NCI-H510A treated with DMSO at 0.1 percent for 48 hours (cell line): Measurements from ENCODE around the gene SLC30A5.
"Not testable (repeated sequence)": the region's sequence is repeated elsewhere in the genome, so short reads cannot be mapped to it uniquely, and the experiment has no call there.

Source experiments
- DNase-seq: peaks from one replicate; lab custom pipeline; 2025; lab: John Stamatoyannopoulos, UW

The SLC30A5 gene

GRCh38 chr5:69105996-69106906, 12.4 kb downstream of the SLC30A5 start:
- DNase-seq = no peak

DNA sequence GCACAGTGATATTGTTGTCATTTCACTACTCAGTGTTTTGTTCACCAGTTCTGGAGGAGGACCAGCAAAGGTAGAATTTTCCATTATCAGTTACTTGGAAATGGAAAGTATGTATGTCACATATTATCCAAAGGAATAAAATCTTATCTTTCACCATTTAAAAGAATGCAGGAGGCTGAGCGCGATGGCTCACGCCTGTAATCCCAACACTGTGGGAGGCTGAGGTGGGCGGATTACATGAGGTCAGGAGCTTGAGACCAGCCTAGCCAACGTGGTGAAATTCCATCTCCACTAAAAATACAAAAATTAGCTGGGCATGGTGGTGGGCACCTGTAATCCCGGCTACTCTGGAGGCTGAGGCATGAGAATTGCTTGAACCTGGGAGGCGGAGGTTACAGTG, 14.6 kb downstream of the SLC30A5 start:
- not testable (repeated sequence) for DNase-seq

GRCh38 chr5:69113851-69114250, 20.0 kb downstream of the SLC30A5 start:
- DNase-seq = no peak

- no peak for DNase-seq
These were observed 21.7 kb downstream of the SLC30A5 start for GRCh38 chr5:69115526-69115925.

DNA sequence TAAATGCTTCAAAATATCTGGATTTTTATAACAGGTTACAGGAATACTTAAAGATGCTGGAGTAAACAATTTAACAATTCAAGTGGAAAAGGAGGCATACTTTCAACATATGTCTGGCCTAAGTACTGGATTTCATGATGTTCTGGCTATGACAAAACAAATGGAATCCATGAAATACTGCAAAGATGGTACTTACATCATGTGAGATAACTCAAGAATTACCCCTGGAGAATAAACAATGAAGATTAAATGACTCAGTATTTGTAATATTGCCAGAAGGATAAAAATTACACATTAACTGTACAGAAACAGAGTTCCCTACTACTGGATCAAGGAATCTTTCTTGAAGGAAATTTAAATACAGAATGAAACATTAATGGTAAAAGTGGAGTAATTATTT, 35.6 kb downstream of the SLC30A5 start:
- DNase-seq = no peak

DNA sequence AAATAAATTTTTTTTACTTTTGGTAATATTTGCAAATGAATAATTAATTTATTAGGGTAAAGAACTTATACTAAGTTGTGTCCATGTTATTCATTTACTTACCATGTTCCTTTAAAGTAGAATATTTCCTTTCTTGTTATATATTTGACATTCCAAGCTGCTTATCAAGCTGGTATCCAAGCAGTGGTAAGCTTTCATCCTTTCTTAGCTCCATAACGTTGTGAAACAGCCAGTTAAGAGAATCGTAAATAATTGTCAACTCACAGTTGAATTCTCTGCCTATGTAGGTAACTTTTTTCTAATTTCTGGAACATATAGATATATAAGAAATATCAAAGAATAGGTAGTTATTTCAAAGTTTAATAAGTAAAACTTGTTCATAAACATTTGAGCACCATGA, 36.4 kb downstream of the SLC30A5 start:
- DNase-seq = no peak

DNA sequence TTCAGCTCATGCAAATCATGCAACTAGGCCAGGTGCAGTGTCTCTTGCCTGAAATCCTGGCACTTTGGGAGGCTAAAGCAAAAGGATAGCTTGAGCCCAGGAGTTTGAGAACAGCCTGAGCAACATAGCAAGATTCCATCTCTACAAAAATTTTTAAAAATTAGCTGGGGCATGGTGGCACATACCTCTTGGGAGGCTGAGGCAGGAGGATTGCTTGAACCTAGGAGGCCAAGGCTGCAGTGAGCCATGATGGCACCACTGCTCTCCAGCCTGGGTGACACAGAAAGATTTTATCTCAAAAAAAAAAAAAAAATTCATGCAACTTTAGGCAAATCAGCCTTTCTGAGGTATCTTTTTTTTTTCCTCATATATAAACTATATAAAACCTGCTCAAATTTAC, 37.5 kb downstream of the SLC30A5 start:
- DNase-seq = no peak

GRCh38 chr5:69134126-69134525, 40.3 kb downstream of the SLC30A5 start:
- DNase-seq = no peak

GRCh38 chr5:69136293-69136692, 42.5 kb downstream of the SLC30A5 start:
- no peak for DNase-seq

DNA sequence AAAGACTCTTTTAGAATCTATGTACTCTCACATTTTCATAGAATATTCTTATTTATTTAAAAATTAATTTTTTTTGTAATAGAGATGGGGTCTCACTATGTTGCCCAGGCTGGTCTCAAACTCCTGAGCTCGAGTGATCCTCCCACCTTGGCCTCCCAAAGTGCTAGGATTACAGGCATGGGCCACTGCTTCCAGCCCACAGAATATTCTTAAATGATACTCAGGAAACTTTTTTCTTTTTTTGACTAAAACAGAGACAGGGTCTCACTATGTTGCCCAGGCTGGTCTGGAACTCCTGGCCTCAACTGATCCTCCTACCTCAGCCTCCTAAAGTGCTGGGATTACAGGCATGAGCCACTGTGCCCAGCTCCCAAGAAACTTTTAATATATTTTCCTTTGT, 43.4 kb downstream of the SLC30A5 start:
- DNase-seq = not testable (repeated sequence)

DNA sequence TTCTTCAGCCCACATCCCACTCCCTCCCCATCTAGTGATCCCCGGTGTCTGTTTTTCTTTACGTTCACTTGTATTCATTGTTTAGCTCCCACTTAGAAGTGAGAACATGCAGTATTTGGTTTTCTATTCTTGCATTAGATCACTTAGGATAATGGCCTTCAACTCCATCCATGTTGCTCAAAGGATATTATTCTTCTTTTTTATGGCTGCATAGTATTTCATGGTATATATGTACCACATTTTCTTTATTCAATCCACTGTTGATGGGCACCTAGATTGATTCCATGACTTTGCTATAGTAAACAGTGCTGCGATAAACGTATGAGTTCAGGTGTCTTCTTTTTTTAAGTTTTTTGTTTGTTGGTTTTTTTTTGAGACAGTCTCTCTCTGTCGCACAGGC, 44.0 kb downstream of the SLC30A5 start:
- DNase-seq = no peak

DNA sequence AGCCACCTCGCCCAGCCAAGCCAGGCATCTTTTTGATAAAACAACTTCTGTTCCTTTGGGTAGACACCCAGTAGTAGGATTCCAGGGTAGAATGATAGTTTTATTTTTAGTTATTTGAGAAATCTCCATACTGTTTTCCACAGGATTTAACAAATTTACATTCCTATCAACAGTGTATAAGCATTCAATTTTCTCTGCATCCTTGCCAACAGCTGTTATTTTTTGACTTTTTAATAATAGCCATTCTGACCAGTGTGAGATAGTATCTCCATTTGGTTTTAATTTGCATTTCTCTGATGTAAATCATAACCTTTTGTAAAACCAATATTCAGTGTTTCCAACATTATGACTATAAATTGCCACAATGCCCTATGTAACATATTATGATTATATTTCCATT, 45.0 kb downstream of the SLC30A5 start:
- DNase-seq = no peak

- not testable (repeated sequence) for DNase-seq
These were observed 46.4 kb downstream of the SLC30A5 start for GRCh38 chr5:69140239-69140638.

GRCh38 chr5:69140827-69141226, 47.0 kb downstream of the SLC30A5 start:
- DNase-seq = no peak

DNA sequence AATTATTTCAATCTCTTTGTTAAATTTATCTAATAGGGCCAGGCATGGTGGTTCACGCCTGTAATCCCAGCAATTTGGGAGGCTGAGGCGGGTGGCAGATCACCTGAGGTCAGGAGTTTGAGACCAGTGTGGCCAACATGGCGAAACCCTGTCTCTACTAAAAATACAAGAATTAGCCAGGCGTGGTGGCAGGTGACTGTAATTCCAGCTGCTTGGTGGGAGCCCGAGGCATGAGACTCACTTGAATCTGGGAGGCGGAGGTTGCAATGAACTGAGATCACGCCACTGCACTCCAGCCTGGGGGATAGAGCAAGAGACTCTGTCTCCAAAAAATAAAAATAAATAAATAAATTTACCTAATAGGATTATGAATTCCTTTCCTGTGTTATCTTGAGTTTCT, 54.8 kb downstream of the SLC30A5 start:
- not testable (repeated sequence) for DNase-seq

DNA sequence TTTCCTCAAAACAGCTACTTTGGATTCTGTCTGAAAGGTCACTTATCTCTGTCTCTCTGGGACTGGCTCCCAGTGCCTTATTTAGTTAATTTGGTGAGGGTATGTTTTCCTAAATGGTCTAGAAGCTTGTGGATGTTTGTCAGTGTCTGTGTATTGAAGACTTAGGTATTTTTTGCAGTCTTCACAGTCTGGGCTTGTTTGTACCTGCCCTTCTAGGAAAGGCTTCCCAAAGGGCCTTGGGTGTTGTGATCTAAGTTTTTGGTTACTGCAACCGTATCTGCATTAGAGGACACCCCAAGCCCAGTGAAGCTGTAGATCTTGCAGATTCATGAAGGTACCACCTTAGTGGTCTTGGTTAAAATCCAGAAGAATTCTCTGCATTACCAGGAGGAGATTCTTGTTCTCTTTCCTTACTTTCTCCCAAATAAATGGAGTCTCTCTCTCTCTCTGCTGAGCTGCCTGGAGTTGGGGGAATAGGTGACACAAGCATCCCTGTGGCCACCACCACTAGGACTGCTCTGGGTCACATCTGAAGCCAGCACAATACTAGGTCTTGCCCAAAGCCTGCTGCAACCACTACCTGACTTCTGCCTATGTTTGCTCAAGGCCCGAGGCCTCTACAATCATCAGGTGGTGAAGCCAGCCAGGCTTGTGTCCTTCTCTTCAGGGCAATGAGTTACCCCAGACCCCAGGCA, 55.3 kb downstream of the SLC30A5 start:
- no peak for DNase-seq

- no peak for DNase-seq
These were observed 55.8 kb downstream of the SLC30A5 start for GRCh38 chr5:69149676-69150010.

DNA sequence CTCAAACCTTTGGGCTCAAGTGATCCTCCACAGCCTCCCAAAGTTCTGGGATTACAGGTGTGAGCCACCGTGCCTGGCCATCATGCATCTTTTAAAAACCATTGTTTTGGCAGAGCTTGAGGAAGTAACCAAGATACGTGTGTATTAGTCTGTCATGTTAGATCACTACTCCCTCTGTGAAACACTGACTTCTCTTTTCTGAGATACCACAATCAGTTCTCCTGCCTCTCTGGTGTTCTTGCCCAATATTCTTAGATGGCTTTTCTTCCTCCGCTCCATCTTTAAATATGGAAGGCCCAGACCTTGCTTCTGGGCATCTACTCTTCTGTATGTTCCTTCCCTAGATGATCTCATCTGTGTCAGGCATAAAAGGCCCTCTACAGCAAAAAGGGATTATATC, 58.9 kb downstream of the SLC30A5 start:
- no peak for DNase-seq

DNA sequence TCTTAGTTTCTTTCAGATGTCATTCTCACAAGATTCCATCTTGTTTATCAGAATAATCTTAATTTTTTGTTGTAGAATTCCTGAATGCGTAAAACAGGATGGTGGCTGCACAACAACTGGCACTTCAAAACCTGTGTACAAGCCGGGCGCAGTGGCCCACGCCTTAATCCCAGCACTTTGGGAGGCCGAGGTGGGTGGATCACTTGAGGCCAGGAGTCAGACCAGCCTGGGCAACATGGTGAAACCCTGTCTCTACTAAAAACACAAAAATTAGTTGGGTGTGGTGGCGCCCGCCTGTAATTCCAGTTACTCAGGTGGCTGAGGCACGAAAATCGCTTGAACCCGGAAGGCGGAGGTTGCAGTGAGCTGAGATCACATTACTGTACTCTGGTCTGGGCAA, 62.6 kb downstream of the SLC30A5 start:
- no peak for DNase-seq

- DNase-seq = no peak
These were observed 64.2 kb downstream of the SLC30A5 start for GRCh38 chr5:69158039-69158438.

DNA sequence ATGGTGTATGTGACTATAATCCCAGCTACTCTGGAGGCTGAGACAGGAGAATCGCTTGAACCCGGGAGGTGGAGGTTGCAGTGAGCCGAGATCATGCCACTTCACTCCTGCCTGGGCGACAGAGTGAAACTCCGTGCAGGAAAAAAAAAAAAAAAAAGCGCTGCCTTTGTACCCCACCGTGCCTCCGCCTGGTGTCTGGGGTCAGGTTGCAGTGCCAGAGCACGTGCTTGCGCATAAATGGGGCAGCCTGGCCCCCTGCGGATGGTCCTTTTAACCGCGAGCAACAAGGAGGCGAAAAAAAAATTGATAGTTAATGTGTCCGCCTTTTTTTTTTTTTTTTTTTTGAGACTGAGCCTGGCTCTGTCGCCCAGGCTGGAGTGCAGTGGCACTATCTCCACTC, 66.8 kb downstream of the SLC30A5 start:
- DNase-seq = no peak

GRCh38 chr5:69166686-69167492, 73.1 kb downstream of the SLC30A5 start, which contains the start of gene CCNB1:
Gene CCNB1, plus strand, starts transcription at chr5:69167150. Its CDS starts 113 bp downstream, at chr5:69167263.
- peak; percentile 92 for DNase-seq

- no peak for DNase-seq
These were observed 73.7 kb downstream of the SLC30A5 start for GRCh38 chr5:69167493-69167855.
